IMR-90 (cell line): ENCODE measurements around the gene EMILIN2. TPM values are rescaled to one million over a fixed set of nuclear protein-coding genes. Genes with fewer than 3 reads are reported as not detected.

Source experiments
- ATAC-seq: fragments of 200-7000 bp; cut with Tn5 transposase; 2 replicates; pipeline ENCODE4 v1.9.1; 2020; ENCODE audit warnings: low read depth, mild to moderate bottlenecking, moderate library complexity
- BruUV-seq: library from RNA; stranded (reverse); fragments of 400-500 nt; replicated peaks from 2 replicates; lab custom pipeline; 2021; lab: Mats Ljungman, UMichigan
- CTCF ChIA-PET: fragments of 300-600 bp; formaldehyde crosslinking; extraction: SDS; loops from one replicate; lab custom pipeline; 2021; ENCODE audit warnings: antibody characterized with exemption; lab: Yijun Ruan, JAX
- POLR2A ChIA-PET: fragments of 300-600 bp; sonication (Branson Sonifier 250); formaldehyde crosslinking; loops from one replicate; lab custom pipeline; 2022; ENCODE audit warnings: antibody characterized with exemption; ENCODE audit not compliant: unreplicated experiment; lab: Charles Lee
- DNase-seq: peaks from one replicate; pipeline ENCODE4 v3.0.0; 2013
- H2AFZ ChIP-seq: replicated peaks from 2 replicates; pipeline ENCODE3; 2013; ENCODE audit warnings: low read length, mild to moderate bottlenecking; ENCODE audit not compliant: poor library complexity
- H2AK5ac ChIP-seq: 2 replicates; pipeline ENCODE4 v1.6.1; 2013; ENCODE audit warnings: low read depth, low read length, inconsistent platforms
- H2AK9ac ChIP-seq: replicated peaks from 2 replicates; pipeline ENCODE3; 2013; ENCODE audit warnings: mild to moderate bottlenecking, low read depth, low read length, moderate library complexity; ENCODE audit not compliant: poor library complexity
- H2BK120ac ChIP-seq: 2 replicates; pipeline ENCODE4 v1.6.1; 2013; ENCODE audit warnings: low read depth, low read length, inconsistent platforms
- H2BK15ac ChIP-seq: 3 replicates; pipeline ENCODE4 v1.6.1; 2013; ENCODE audit warnings: low read depth, low read length, inconsistent platforms
- H2BK20ac ChIP-seq: 2 replicates; pipeline ENCODE4 v1.6.1; 2013; ENCODE audit warnings: low read depth, mild to moderate bottlenecking, inconsistent platforms, low read length, moderate library complexity
- H2BK5ac ChIP-seq: 2 replicates; pipeline ENCODE4 v1.6.1; 2013; ENCODE audit warnings: mild to moderate bottlenecking, low read depth, low read length, inconsistent platforms; ENCODE audit not compliant: poor library complexity, severe bottlenecking
- H3K14ac ChIP-seq: replicated peaks from 2 replicates; pipeline ENCODE4 v1.6.1; 2013; ENCODE audit warnings: low read depth, low read length, inconsistent platforms
- H3K18ac ChIP-seq: 2 replicates; pipeline ENCODE4 v1.6.1; 2013; ENCODE audit warnings: low read depth, low read length, control low read depth
- H3K23ac ChIP-seq: 2 replicates; pipeline ENCODE4 v1.6.1; 2013; ENCODE audit warnings: low read depth, low read length, inconsistent platforms
- H3K27ac ChIP-seq: 2 replicates; pipeline ENCODE4 v1.5.1; 2013; ENCODE audit warnings: mild to moderate bottlenecking, control low read depth, low read length; ENCODE audit not compliant: insufficient read depth
- H3K27me3 ChIP-seq: 2 replicates; pipeline ENCODE4 v1.6.1; 2013; ENCODE audit warnings: low read length; ENCODE audit not compliant: control insufficient read depth, insufficient read depth
- H3K36me3 ChIP-seq: 2 replicates; pipeline ENCODE4 v1.6.1; 2013; ENCODE audit warnings: low read length, mixed read lengths; ENCODE audit not compliant: control insufficient read depth, insufficient read depth
- H3K4ac ChIP-seq: 2 replicates; pipeline ENCODE4 v1.6.1; 2013; ENCODE audit warnings: low read depth, low read length, inconsistent platforms
- H3K4me1 ChIP-seq: 2 replicates; pipeline ENCODE4 v1.6.1; 2013; ENCODE audit warnings: low read length, mixed read lengths; ENCODE audit not compliant: control insufficient read depth, insufficient read depth
- H3K4me2 ChIP-seq: 2 replicates; pipeline ENCODE4 v1.6.1; 2013; ENCODE audit warnings: low read depth, mild to moderate bottlenecking, control low read depth, low read length, moderate library complexity
- H3K4me3 ChIP-seq: 2 replicates; pipeline ENCODE4 v1.5.1; 2013; ENCODE audit warnings: low read depth, mild to moderate bottlenecking, control low read depth, low read length, moderate library complexity; ENCODE audit not compliant: insufficient read depth
- H3K56ac ChIP-seq: 2 replicates; pipeline ENCODE4 v1.6.1; 2013; ENCODE audit warnings: low read length, inconsistent platforms; ENCODE audit not compliant: insufficient read depth; ENCODE audit errors: extremely low read depth
- H3K79me1 ChIP-seq, 2 experiments: 2 replicates each; pipeline ENCODE4 v1.6.1; 2013; ENCODE audit warnings: low read length in 2 of 2, inconsistent platforms in 1 of 2, low read depth in 1 of 2
- H3K9ac ChIP-seq: 2 replicates; pipeline ENCODE4 v1.6.1; 2013; ENCODE audit warnings: low read depth, low read length, control low read depth
- H3K9me1 ChIP-seq: 2 replicates; pipeline ENCODE4 v1.6.1; 2013; ENCODE audit warnings: low read length, inconsistent platforms; ENCODE audit not compliant: insufficient read depth
- H3K9me3 ChIP-seq: 2 replicates; pipeline ENCODE4 v1.6.1; 2013; ENCODE audit warnings: low read length; ENCODE audit not compliant: control insufficient read depth, insufficient read depth
- H4K20me1 ChIP-seq: 2 replicates; pipeline ENCODE4 v1.6.1; 2013; ENCODE audit warnings: low read length, inconsistent platforms; ENCODE audit not compliant: insufficient read depth
- H4K5ac ChIP-seq: 2 replicates; pipeline ENCODE4 v1.6.1; 2013; ENCODE audit warnings: mild to moderate bottlenecking, low read depth, low read length, control low read depth
- H4K8ac ChIP-seq, 2 experiments: 2 replicates each; pipeline ENCODE4 v1.6.1; 2013; ENCODE audit warnings: low read depth in 2 of 2, low read length in 2 of 2, control low read depth in 1 of 2, inconsistent platforms in 1 of 2
- H4K91ac ChIP-seq: 2 replicates; pipeline ENCODE4 v1.6.1; 2013; ENCODE audit warnings: low read depth, low read length, inconsistent platforms; ENCODE audit not compliant: insufficient read depth
- CTCF ChIP-seq: conservative IDR thresholded peaks from 2 replicates; pipeline ENCODE4 v1.5.1; 2012; ENCODE audit warnings: mild to moderate bottlenecking, low read depth, low read length, improper control_type of control experiment
- MXI1 ChIP-seq: IDR thresholded peaks from 2 replicates; pipeline ENCODE4 v1.6.1; 2012; ENCODE audit warnings: low read depth, mild to moderate bottlenecking, low read length, moderate library complexity, borderline replicate concordance
- whole genome bisulfite sequencing, 2 experiments: methylation state at CpG; one replicate each; pipeline versions ENCODE4 v1.1.5 to v1.1.7; 2013; ENCODE audit warnings: missing lambda C conversion rate in 2 of 2; ENCODE audit not compliant: insufficient read length in 1 of 2; ENCODE audit errors: extremely low coverage in 2 of 2; 5-methylcytosine and 5-hydroxymethylcytosine counted together
- dilution Hi-C: fragments of 300-500 bp; cut with HindIII; formaldehyde crosslinking; loops from one replicate; pipeline ENCODE4 v1.14.3; 2018; ENCODE audit warnings: low sequenced_read_pairs; ENCODE audit not compliant: unreplicated experiment
- in situ Hi-C: fragments of 300-500 bp; cut with MboI; formaldehyde crosslinking; loops from 3 replicates; pipeline ENCODE4 v1.14.3; 2019; ENCODE audit warnings: low sequenced_read_pairs, inconsistent platforms, mixed read lengths
- intact Hi-C: fragments of 100-400 bp; cut with micrococcal nuclease; formaldehyde crosslinking; loops from 2 replicates; pipeline ENCODE4 v1.10.0; 2022
- polyA plus RNA-seq, 3 experiments: library from polyadenylated mRNA; depleted of rRNA; stranded (reverse); fragments of >200 nt; gene quantifications; 2 replicates each; pipeline ENCODE4 v1.2.3, GENCODE V29; 2012; ENCODE audit warnings: low replicate concordance in 1 of 3
- total RNA-seq: library from RNA; depleted of rRNA; stranded (reverse); fragments of >200 nt; gene quantifications from 2 replicates; pipeline ENCODE4 v1.2.3, GENCODE V29; 2012

EMILIN2 gene
- total and polyA plus RNA-seq, 2 of the 4 experiments (the other 2 are of a cell fraction) = under 0.01 to 0.14 TPM

GRCh38 chr18:2906704-2907549 lies 60.1 kb downstream of the EMILIN2 start:
- H2BK120ac ChIP-seq = no peak overlapping the region
- no peak overlapping the region for H3K56ac ChIP-seq
- intact Hi-C loops = no loop called here
- H3K9me1 ChIP-seq = peaks cover 8% of the 10 kb centered on the region; the same call in 1 of the 2 replicates
- BruUV-seq = no TSS peak
- DNase-seq = no peak
- no peak overlapping the region for H3K4ac ChIP-seq
- peak; percentile 54 for ATAC-seq
- no peak overlapping the region for H2AK5ac ChIP-seq
- no peak overlapping the region for H4K8ac ChIP-seq
- H3K4me1 ChIP-seq = peaks cover 2% of the 10 kb centered on the region; the same call in 1 of the 2 replicates
- in situ Hi-C loops = no loop called here
- TF ChIP-seq CTCF = peak; percentile 16; the same call in 1 of the 2 replicates
- no peak for TF ChIP-seq MXI1
- H2BK20ac ChIP-seq = no peak overlapping the region
- no peak overlapping the region for H3K27ac ChIP-seq
- H3K9ac ChIP-seq = no peak overlapping the region
- H2AFZ ChIP-seq = peak overlapping the region; percentile 80
- peak overlapping the region; percentile 35 for H3K4me3 ChIP-seq
- no peaks in the 10 kb centered on the region for H3K36me3 ChIP-seq
- H4K91ac ChIP-seq = no peak overlapping the region
- H4K5ac ChIP-seq = no peak overlapping the region
- no peaks in the 10 kb centered on the region; the same call in 1 of the 2 replicates for H4K20me1 ChIP-seq
- H3K14ac ChIP-seq = no peak overlapping the region
- POLR2A ChIA-PET = no interaction called here
- H3K9me3 ChIP-seq = no peaks in the 10 kb centered on the region
- no peak overlapping the region for H2BK5ac ChIP-seq
- H2BK15ac ChIP-seq = no peak overlapping the region
- 10% methylated on average over 47 of the region's 73 CpGs; no CpG with 5 or more reads in 1 of the 2 experiments for WGBS, 2 experiments
- no peaks in the 10 kb centered on the region for H3K79me1 ChIP-seq
- no peak overlapping the region for H3K23ac ChIP-seq
- H3K27me3 ChIP-seq = peaks cover 40% of the 10 kb centered on the region
- peak overlapping the region; percentile 39 for H2AK9ac ChIP-seq
- no peak overlapping the region; the same call in 1 of the 2 replicates for H3K4me2 ChIP-seq
- dilution Hi-C loops = no loop called here
- H3K18ac ChIP-seq = no peak overlapping the region
- CTCF ChIA-PET = no interaction called here
